Activated naive CD4-positive, alpha-beta T cell treated with anti-CD3 and anti-CD28 coated beads, Interleukin-2, amount 50 U/mL, for 72 hours (primary cell): ENCODE measurements around the gene ERG28. TPM values are rescaled to one million over a fixed set of nuclear protein-coding genes. Genes with fewer than 3 reads are reported as not detected.
A peak's percentile ranks its signal among the peaks of the same experiment; 100 is the strongest.

Source experiments
- ATAC-seq, 2 donors: fragments of 150-1000 bp; cut with Tn5 transposase; 2 replicates each; pipeline ENCODE4 v1.10.0; 2021; ENCODE audit warnings: mild to moderate bottlenecking in 2 of 2, moderate library complexity in 2 of 2
- DNase-seq, 2 donors: peaks; one replicate each; pipeline ENCODE4 v3.0.0; 2021 to 2022; ENCODE audit warnings: low spot score in 2 of 2
- H3K27ac Mint-ChIP-seq, 2 donors: one replicate each; pipeline ENCODE4 v1.8.0; 2022; ENCODE audit warnings: mild to moderate bottlenecking in 2 of 2, mixed read lengths in 2 of 2
- H3K36me3 Mint-ChIP-seq, 2 donors: one replicate each; pipeline ENCODE4 v1.8.0; 2022; ENCODE audit warnings: mixed read lengths in 2 of 2
- H3K9me3 Mint-ChIP-seq, 2 donors: one replicate each; pipeline ENCODE4 v1.8.0; 2022; ENCODE audit warnings: mixed read lengths in 2 of 2
- total RNA-seq, 2 donors: library from RNA; stranded (reverse); gene quantifications; one replicate each; pipeline ENCODE4 v1.2.3, GENCODE V29; 2022

The ERG28 gene
- total RNA-seq, 2 donors from 2014 or later: 20.2 to 25.5 TPM

- peaks cover 3 to 4% of the 10 kb centered on the region in 2 donors for H3K9me3 Mint-ChIP-seq
- DNase-seq: no peak
- ATAC-seq: peak; percentile 80 to 92
- peaks cover 21 to 47% of the 10 kb centered on the region in 2 donors for H3K36me3 Mint-ChIP-seq
- H3K27ac Mint-ChIP-seq: peak overlapping the region; percentile 74 to 94
Measured at GRCh38 chr14:75673345-75674035, 12.8 kb upstream of the ERG28 start.

DNA sequence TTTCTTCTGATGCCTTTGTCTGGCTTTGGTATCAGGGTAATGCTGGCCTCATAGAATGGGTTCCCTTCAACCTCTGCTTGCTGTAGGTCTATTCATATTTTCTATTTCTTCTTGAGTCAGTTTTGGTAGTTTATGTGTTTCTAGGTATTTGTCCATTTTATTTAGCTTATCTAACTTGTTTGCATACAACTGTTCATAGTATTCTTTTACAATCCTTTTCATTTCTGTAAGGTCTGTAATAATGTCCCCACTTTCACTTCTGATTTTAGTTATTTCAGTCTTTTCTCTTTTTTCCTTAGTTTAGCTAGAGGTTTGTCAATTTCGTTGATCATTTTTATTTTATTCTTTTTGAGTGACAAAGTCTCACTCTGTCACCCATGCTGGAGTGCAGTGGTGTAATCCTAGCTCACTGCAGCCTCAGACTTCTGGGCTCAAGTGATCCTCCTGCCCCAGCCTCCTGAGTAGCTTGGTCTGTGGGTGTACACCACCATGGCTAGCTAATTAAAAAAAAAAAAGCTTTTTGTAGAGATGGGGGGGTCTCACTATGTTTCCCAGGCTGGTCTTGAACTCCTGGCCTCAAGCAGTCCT lies 12.0 kb upstream of the ERG28 start:
- peaks cover 21 to 47% of the 10 kb centered on the region in 2 donors for H3K36me3 Mint-ChIP-seq
- peak overlapping the region in 1 of 2 donors; percentile 74 for H3K27ac Mint-ChIP-seq
- H3K9me3 Mint-ChIP-seq: peaks cover 3 to 4% of the 10 kb centered on the region in 2 donors
- peak in 1 of 2 donors; percentile 26 for ATAC-seq
- DNase-seq: no peak

DNA sequence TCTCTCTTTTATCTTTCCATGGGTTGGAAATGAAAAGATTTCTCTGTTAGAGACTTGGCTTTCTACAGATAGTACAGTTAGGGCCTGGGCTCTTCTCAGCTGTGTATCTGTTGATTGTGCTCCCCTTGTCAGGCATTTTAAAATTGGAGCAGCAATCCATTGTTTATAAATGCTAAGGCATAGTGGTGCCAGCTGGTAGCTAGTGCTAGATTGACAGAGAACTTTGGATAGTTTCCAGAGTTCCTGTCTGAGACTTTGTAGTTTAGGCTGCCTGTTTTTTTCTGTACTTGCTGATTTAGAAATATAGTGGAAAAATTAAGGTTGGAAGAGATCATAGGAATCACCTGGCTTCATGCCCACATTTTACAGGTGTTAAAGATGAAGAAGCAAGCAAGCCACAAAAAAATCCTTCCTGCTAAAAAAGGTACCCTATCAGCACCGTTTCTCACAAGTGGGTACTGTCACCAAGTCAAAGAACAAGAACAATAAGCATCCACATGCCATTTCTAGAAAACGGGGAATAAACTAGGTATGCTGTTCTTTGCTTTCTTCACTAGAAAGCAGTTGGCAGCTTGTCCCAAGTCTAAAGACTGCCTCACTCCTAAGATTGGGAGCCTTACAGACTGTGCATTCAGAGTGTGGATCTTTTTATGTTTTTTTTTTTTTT lies 6.6 kb upstream of the ERG28 start:
- Mint-ChIP-seq H3K36me3 (peaks cover 10 to 24% of the 10 kb centered on the region in 2 donors), H3K27ac (no peak overlapping the region), H3K9me3 (no peaks in the 10 kb centered on the region)
- DNase-seq: no peak
- no peak for ATAC-seq

- no peaks in the 10 kb centered on the region for H3K9me3 Mint-ChIP-seq
- H3K27ac Mint-ChIP-seq: peak overlapping the region in 1 of 2 donors; percentile 50
- H3K36me3 Mint-ChIP-seq: peaks cover 6 to 7% of the 10 kb centered on the region in 2 donors
- no peak for DNase-seq
- no peak for ATAC-seq
Measured at GRCh38 chr14:75662966-75663365, 2.3 kb upstream of the ERG28 start.

GRCh38 chr14:75661499-75661814 lies 781 bp upstream of the ERG28 start:
- ATAC-seq (no peak), DNase-seq (no peak)
- H3K9me3 Mint-ChIP-seq: no peaks in the 10 kb centered on the region
- H3K36me3 Mint-ChIP-seq: peaks cover 6 to 7% of the 10 kb centered on the region in 2 donors
- peak overlapping the region; percentile 93 to 100 for H3K27ac Mint-ChIP-seq

GRCh38 chr14:75660238-75660629 lies 442 bp downstream of the ERG28 start:
- ATAC-seq: no peak
- H3K9me3 Mint-ChIP-seq: no peaks in the 10 kb centered on the region
- peak overlapping the region; percentile 93 to 100 for H3K27ac Mint-ChIP-seq
- no peak for DNase-seq
- H3K36me3 Mint-ChIP-seq: peaks cover 6 to 7% of the 10 kb centered on the region in 2 donors

GRCh38 chr14:75658957-75659356 lies 1.7 kb downstream of the ERG28 start:
- H3K27ac Mint-ChIP-seq: no peak overlapping the region
- peaks cover 6 to 8% of the 10 kb centered on the region in 2 donors for H3K36me3 Mint-ChIP-seq
- no peaks in the 10 kb centered on the region for H3K9me3 Mint-ChIP-seq
- DNase-seq (no peak), ATAC-seq (no peak)

DNA sequence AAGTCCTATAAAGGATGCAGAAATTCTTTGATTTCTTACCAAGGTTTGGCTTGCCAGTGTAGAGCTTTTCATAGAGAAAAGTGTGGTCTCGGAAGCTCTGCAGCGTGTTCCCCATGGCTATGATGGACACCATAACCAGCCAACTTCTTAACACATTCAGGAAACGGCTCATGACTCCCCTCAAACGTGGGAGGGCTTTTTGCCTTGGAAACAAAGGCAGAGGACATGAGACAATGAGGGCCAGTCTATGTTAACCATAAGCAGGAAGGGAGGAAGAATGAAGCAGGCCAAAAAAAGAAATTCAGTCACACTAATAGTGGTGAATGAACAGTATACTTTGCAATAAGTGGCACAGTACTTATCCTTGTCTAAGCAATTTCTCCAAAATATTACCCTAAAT lies 3.3 kb downstream of the ERG28 start:
- no peak for ATAC-seq
- H3K36me3 Mint-ChIP-seq: peaks cover 6 to 21% of the 10 kb centered on the region in 2 donors
- H3K9me3 Mint-ChIP-seq: no peaks in the 10 kb centered on the region
- no peak for DNase-seq
- H3K27ac Mint-ChIP-seq: no peak overlapping the region

- Mint-ChIP-seq H3K27ac (no peak overlapping the region), H3K36me3 (peaks cover 3 to 16% of the 10 kb centered on the region in 2 donors)
- no peak for ATAC-seq
Measured at GRCh38 chr14:75655235-75655634, 5.4 kb downstream of the ERG28 start.

GRCh38 chr14:75654127-75654732 lies 6.4 kb downstream of the ERG28 start:
- ATAC-seq (peak; percentile 89 to 92), DNase-seq (peak; percentile 69 to 85)
- Mint-ChIP-seq H3K36me3 (peaks cover 9 to 23% of the 10 kb centered on the region in 2 donors), H3K27ac (no peak overlapping the region), H3K9me3 (no peaks in the 10 kb centered on the region)

More at GRCh38 chr14:75655235-75655634, 5.4 kb downstream of the ERG28 start:
- no peaks in the 10 kb centered on the region for H3K9me3 Mint-ChIP-seq
- no peak for DNase-seq

DNA sequence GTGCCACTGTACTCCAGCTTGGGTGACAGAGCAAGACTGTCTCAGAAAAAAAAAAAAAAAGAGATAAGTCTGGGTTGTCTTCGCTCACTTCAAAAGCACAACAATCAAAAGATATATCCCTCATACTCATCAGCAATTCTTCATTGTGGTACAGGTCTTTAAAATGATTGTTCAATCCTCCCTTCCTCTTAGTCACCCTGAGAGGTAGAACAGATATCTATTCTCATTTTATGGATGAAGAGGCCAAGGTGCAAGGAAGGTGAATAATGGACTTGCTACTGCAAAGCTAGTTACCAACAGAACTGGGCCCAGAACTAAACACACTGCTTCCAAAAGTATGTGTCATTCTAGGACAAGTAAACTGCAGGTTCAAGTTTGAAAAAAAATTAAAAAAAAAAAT lies 7.1 kb downstream of the ERG28 start:
- Mint-ChIP-seq H3K36me3 (peaks cover 9 to 23% of the 10 kb centered on the region in 2 donors), H3K9me3 (no peaks in the 10 kb centered on the region), H3K27ac (peak overlapping the region in 1 of 2 donors; percentile 82)
- ATAC-seq (peak; percentile 41 to 56), DNase-seq (no peak)

DNA sequence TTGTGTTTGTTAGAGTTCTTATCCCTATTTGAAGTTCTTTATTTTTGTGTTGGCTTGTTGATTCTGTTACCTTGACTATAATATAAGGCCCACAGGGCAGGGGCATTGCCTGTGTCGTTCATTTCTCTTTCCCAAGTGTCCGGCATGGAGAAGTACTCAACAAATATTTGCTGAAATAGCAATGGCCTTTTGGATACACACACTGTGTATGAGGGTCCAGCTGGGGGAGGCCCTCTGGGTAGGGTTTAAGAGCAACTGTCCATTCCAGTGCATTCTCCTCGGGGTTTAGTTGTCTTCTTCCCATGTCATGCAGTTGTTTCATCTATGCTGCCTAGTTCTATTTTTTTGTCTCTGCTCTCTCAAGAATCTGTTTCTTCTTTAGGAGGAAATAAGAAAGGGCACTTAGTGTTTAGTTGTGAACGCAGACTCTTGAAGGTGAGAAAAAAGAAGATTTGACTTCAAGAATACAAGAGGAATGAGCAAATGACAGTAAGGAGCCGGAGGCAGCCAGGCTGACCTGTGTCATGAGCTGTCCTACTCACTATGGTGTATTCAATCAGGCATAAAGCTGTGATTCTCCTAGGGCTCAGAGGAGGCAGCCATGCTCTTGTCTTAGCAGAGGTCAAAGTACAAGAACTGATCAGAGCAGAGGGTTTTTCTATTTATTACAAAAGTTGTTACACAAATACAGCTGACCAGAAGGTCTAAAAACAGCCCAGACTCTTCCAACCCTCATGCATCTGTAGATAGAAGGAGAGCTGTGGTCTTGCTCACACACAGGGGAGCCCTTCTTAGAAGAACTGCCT lies 10.2 kb downstream of the ERG28 start:
- Mint-ChIP-seq H3K27ac (peak overlapping the region; percentile 18 to 45), H3K36me3 (peaks cover 9 to 23% of the 10 kb centered on the region in 2 donors), H3K9me3 (no peaks in the 10 kb centered on the region)
- ATAC-seq (no peak), DNase-seq (no peak)

DNA sequence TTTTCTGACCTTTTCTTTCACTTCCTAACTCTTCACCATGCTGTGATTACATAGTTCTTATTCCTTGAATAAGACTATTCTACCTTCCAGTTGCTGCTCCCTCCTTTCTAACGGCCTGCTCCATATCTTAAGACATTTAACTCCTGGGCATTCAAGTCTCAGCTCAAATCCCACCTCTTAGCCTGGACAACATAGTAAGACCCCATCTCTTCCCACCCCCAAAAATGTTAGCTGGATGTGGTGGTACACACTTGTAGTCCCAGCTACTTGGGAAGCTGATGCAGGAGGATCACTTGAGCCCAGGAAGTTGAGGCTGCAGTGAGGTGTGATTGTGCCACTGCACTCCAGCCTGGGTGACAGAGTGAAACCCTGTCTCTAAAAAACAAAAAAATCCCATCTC lies 10.9 kb downstream of the ERG28 start:
- Mint-ChIP-seq H3K27ac (peak overlapping the region in 1 of 2 donors; percentile 45), H3K36me3 (peaks cover 9 to 23% of the 10 kb centered on the region in 2 donors), H3K9me3 (no peaks in the 10 kb centered on the region)
- ATAC-seq: no peak
- no peak for DNase-seq

DNA sequence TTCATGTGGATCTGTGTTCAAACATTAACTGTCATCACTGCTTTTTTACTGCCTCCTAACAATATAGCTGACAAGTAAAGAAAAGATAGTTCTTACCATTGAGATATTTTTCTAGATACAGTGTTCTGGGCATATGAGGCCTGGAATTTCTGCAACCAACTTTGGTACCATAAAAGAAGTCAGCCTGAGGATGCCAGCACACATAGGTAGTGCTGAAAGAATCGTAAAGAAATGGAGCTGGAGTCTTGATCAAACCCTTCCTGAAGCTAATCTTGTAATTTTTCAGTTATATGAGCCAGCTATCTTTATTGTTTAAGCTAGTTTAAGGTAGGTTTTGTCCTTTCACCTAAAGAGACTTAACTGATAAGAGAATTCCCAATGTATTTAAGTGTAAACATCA lies 11.3 kb downstream of the ERG28 start:
- Mint-ChIP-seq H3K36me3 (peaks cover 9 to 23% of the 10 kb centered on the region in 2 donors), H3K27ac (no peak overlapping the region), H3K9me3 (no peaks in the 10 kb centered on the region)
- ATAC-seq (no peak), DNase-seq (no peak)

DNA sequence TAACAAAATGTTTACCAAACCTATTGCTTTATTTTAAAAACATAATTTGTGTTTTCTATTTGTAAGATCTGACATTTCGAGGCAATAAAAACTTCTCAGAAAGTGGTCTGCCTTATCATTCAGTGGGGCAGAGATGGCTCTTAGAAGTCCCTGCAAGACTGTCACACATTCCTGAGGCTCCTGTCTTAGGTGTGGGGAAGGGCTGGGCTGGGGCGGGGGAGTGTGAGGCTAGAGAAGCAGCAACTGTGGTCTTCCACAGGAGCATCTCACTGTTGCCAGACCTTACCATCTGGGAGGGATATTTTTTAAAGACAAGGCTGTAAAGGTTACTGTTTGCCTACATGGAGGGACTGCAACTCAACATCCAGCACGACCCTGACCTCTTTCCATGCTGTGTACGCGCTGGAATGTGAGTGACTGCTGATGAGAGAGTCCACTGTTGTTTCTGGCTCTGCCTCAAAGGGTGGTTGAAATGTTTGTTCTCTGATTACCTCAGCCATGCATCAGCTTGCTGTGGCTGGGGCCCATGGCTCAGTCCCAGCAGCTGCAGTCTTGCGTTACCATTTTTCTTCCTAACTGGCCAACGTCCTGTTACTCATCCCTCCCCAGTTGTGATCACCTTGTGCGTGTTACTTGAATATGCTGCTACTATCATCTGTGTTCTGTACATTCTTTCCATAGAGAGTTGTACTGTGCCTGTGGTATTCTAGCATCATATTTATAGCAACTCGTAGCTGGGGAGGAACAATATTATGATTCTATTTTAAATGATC lies 12.4 kb downstream of the ERG28 start:
- ATAC-seq: no peak
- DNase-seq: no peak
- no peaks in the 10 kb centered on the region for H3K9me3 Mint-ChIP-seq
- H3K36me3 Mint-ChIP-seq: peaks cover 9 to 14% of the 10 kb centered on the region in 2 donors
- H3K27ac Mint-ChIP-seq: peak overlapping the region in 1 of 2 donors; percentile 31

GRCh38 chr14:75647640-75648039 lies 13.0 kb downstream of the ERG28 start:
- ATAC-seq (no peak), DNase-seq (no peak)
- no peaks in the 10 kb centered on the region for H3K9me3 Mint-ChIP-seq
- no peak overlapping the region for H3K27ac Mint-ChIP-seq
- peaks cover 8 to 9% of the 10 kb centered on the region in 2 donors for H3K36me3 Mint-ChIP-seq
